Hematopoietic multipotent progenitor cell treated with erythropoietin and hydrocortisone succinate and interleukin-3 and kit ligand, for 4 days (in vitro differentiated cells): Measurements from ENCODE around the gene SRPK2.
"Not testable (repeated sequence)": the region's sequence is repeated elsewhere in the genome, so short reads cannot be mapped to it uniquely, and the experiment has no call there.

Experiments
- DNase-seq: peaks from one replicate; pipeline ENCODE4 v3.0.0-alpha.2; 2015

SRPK2 gene

DNA sequence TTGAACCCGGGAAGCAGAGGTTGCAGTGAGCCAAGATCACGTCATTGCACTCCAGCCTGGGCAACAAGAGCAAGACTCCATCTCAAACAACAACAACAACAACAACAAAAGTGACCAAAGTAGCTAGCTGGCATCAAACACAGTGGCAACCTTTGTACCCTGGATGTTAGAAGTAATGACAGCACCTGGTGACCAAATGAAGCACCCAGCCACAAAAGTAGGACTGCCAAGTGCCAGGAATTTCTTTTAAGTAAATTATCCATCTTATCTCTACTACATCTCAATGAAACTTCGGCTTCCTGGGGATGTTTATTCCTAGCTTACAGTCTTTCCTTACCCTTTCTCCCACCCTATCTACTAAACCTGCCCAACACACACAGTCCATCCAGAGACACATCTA is 18.8 kb downstream of the SRPK2 start:
- no peak for DNase-seq

DNA sequence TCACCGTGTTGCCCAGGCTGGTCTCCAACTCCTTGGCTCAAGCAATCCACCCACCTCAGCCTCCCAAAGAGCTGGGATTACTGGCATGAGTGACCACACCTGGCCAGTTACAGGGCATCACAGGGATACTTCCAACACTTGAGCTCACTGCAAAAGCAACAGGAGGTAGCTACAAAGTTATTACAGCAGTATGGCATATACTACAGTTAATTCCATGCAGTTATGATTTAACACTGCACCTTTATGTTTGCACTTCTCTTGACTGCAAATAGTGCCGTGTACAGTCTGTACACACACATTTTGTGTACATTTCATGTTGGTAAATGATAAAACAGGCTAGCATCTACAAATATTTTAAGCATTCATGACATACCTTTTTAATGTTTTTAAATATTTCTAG is 21.3 kb downstream of the SRPK2 start:
- no peak for DNase-seq

DNA sequence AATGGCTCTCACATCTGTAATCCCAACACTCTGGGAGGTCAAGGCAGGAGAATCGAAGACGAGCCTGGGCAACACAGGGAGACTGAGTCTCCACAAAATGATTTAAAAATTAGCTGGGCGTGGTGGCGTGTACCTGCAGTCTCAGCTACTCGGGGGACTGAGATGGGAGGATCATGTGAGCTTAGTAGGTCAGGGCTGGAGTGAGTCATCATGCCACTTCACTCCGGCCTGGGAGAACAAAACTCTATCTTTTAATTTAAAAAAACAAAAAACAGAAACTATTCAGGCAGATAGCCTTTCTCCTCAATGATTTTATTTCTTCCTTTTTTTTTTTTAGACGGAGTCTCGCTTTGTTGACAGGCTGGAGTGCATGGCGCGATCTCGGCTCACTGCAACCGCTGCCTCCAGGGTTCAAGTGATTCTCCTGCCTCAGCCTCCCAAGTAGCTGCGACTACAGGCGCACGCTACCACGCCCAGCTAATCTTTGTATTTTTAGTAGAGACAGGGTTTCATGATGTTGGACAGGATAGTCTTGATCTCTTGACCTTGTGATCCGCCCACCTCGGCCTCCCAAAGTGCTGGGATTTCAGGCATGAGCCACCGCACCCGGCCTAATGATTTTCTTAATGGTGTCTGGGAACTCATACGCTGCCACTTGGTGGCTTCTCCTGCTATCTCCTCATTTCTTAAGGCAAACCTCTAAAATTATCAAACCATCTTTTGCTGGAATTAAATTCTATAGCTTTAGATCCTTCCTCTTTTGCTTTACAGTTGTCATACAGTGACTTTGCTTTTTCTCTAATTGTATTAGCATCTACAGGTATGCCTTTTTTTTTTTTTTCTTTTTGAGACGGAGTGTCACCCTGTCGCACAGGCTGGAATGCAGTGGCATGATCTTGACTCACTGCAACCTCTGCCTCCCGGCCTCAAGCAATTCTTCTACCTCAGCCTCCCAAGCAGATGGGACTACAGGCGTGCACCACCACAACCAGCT is 22.9 kb downstream of the SRPK2 start:
- DNase-seq: peak; percentile 45

DNA sequence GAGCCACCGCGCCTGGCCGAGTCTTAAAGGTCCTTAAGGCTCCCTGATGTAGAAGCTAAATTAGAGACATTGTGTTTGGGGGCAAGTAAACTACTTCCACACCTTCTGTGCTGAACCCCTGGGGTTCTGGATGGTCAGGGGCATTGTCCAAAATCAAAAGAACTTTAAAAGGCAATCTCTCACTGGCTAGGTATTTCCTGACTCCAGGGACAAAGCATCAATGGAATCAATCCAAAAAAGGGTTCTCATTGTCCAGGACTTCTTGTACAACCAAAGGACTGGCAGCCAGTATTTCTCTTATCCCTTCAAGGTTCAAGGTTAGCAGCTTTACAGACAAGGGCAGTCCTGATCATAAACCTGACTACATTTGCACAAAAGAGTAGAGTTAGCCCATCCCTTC is 24.0 kb downstream of the SRPK2 start:
- no peak for DNase-seq

DNA sequence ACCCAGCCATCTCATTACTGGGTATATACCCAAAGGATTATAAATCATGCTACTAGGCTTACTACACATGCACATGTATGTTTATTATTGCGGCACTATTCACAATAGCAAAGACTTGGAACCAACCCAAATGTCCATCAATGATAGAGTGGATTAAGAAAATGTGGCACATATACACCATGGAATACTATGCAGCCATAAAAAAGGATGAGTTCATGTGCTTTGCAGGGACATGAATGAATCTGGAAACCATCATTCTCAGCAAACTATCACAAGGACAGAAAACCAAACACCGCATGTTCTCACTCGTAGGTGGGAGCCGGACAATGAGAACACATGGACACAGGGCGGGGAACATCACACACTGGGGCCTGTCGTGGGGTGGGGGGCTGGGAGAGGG is 25.1 kb downstream of the SRPK2 start:
- DNase-seq: not testable (repeated sequence)

DNA sequence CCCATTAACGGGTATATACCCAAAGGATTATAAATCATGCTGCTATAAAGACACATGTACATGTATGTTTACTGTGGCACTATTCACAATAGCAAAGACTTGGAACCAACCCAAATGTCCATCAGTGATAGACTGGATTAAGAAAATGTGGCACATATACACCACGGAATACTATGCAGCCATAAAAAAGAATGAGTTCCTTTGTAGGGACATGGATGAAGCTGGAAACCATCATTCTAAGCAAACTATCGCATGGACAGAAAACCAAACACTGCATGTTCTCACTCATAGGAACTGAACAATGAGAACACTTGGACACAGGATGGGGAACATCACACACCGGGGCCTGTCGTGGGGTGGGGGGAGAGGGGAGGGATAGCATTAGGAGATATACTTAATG is 26.0 kb downstream of the SRPK2 start:
- DNase-seq: not testable (repeated sequence)

DNA sequence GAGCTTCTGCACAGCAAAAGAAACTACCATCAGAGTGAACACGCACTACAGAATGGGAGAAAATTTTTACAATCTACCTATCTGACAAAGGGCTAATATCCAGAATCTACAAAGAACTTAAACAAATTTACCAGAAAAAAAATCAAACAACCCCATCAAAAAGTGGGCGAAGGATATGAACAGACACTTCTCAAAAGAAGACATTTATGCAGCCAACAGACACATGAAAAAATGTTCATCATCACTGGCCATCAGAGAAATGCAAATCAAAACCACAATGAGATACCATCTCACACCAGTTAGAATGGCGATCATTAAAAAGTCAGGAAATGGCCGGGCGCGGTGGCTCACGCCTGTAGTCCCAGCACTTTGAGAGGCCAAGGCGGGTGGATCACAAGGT is 26.7 kb downstream of the SRPK2 start:
- not testable (repeated sequence) for DNase-seq

DNA sequence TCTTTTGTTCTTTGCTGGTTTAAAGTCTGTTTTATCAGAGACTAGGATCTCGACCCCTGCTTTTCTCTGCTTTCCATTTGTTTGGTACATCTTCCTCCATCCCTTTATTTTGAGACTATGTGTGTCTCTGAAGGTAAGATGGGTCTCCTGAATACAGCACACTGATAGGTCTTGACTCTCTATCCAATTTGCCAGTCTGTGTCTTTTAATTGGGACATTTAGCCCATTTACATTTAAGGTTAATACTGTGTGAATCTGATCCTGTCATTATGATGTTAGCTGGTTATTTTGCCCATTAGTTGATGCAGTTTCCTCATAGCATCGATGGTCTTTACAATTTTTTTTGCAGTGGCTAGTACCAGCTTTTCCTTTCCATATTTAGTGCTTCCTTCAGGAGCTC is 28.6 kb downstream of the SRPK2 start:
- not testable (repeated sequence) for DNase-seq

DNA sequence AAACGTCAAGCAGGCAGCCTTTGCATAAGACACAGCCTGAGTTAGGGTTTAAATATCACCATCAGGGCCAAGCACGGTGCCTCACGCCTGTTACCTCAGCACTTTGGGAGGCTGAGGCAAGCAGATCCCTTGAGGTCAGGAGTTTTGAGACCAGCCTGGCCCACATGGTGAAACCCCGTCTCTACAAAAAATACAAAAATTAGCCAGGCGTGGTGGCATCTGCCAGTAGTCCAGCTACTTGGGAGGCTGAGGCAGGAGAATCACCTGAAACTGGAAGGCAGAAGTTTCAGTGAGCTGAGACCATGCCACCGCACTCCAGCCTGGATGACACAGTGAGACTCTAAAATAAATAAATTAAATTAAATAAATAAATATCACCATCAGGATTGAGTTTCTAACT is 33.0 kb downstream of the SRPK2 start:
- DNase-seq: no peak

DNA sequence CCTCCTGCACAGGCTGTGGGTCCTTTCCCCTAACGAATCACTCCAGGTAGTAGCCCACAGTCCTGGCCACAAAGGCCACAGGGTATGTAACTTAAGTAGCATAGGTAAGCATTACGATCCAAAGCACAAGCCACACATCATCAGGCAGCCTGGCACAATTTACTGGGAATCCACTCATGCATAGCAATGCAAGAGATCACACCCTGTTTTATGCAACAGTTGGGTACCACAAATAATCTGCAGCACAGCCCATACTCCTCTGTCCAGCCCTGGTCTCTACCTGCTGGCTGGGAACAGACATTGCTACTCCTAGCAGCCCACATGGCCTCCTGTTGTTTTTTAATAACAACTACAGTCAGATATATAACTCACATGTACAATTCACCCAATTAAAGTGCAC is 34.3 kb downstream of the SRPK2 start:
- DNase-seq: no peak

DNA sequence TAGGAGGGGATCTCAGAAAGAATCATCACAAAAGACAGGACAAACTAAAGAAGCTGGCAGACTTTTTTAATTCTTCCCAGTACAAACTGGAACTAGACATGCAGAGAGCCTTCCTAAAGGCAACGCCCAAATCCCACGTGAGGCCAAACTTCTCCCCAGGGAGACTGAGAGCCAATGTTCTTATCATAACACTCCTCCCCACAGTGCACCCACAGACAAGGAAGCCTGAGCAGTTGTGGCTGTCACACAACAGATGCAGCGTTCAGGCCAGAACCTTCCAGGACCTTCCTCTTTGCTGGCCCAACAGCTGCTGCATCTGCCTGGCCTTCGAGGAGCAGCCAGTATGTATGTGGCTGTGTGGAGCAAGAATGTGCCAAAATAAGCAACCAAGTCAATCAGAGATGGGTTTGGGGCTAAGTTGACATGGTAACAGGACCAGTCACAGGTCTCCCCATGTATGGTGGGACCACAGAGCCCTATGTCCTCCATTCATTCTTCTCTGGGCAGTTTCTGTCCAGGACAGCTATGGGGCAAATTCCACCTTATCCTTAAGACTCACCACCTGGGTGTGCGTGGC is 34.9 kb downstream of the SRPK2 start:
- peak; percentile 87 for DNase-seq

DNA sequence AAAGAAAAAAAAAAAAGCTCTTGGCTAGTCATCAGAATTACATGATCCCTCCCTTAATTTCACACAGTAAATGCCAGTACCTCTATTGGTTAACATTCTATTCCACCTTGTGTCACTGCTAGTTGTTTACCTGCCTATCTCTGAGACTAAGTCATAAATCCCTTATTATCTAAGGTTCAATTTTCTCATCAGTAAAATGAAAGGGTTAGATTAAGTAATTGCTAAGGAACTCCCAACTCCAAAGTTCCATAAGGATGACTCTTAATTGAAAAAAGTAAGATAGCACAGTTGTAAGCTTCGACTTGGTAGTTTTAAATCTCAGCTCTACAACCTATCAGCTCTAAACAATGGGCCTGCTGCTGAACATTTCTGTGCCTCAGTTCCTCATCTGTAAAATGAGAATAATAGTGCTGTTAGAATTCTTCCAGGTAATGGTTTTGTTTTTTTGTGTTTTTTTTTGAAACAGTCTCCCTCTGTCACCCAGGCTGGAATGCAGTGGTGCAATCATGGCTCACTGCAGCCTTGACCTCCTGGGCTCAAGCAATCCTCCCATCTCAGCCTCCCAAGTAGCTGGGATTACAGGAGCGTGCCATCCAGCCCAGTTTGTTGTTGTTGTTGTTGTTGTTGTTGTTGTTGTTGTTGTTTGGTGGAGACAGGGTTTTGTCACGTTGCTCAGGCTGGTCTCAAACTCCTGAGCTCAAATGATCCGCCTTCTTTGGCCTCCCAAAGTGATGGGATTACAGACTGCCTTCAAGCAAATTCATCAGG is 35.6 kb downstream of the SRPK2 start:
- no peak for DNase-seq

DNA sequence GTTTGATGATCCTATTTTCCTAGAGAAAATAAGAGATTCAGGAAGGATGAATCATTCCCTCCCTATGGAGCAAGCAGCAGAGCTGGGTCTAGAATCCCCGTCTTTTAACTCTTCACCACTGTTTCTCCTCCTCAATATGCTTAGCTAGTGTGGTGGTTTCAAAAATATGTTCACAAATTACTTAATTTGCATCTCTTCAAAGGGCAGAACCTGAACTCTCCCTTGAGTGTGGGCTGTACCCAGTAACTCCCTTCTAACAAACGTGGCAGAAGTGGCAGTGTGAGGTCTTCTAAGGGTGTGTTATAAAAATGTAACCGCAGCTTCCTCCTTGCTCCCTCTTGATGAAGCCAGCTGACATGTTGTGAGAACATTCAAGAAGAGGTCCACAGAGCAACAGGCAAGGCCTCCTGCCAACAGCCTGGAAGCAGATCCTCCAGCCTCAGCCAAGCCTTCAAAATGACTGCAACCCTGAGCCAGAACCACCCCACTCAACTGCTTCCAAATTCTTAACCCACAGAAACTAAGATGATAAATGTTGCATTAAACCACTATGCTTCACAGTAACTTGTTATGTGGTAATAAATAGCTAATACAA is 36.6 kb downstream of the SRPK2 start:
- peak; percentile 97 for DNase-seq

DNA sequence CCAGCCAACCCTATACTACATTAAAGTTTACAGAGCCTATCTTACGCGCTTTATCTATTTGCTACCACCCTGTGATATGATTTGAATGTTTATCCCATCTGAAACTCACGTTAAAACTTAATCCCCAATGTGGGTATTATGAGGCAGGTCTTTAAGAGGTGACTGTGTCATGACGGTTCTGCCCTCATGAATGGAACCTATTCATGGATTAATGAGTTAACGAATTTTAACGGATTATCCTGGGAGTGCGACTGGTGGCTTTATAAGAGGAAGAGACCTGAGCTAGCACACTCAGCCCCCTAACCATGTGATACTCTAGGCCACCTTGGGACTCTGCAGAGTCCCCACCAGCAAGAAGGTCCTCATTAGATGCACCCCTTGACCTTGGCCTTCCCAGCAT is 37.8 kb downstream of the SRPK2 start:
- no peak for DNase-seq

DNA sequence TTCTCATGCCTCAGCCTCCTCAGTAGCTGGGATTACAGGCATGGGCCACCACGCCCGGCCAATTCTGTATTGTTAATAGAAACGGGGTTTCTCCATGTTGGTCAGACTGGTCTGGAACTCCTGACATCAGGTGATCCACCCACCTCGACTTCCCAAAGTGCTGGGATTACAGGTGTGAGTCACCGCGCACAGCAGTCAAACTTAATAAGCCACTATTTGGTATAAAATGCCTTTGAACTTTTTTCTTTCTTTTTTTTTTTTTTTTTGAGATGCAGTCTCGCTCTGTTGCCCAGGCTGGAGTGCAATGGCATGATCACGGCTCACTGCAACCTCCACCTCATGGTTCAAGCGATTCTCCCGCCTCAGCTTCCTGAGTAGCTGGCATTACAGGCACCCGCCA is 40.5 kb downstream of the SRPK2 start:
- DNase-seq: not testable (repeated sequence)

DNA sequence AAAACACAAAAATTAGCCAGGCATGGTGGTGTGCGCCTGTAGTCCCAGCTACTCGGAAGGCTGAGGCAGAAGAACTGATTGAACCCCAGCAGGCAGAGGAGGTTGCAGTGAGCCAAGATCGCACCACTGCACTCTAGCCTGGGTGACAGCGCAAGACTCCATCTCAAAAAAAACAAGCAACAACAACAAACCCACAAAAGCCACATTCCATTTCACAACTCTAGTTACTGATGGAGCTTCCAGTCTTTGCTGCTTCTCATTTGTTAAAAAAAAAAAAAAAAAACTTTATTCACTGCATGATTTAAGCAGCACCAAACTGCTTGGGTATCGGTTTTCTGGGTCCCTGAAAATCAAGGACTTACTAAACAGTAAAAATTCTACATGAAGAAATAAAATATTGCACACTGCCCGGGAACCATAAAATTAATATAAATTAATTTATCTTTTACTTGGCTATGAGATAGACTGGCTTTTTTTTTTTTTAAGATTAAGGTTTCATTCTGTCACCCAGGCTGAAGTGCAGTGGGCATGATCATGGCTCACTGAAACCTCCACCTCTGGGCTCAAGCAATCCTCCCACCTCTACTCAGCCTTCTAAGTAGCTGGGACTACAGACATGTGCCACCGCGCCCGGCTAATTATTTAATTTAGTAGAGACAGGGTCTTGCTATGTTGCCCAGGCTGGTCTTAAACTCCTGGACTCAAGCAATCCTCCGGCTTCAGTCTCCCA is 42.0 kb downstream of the SRPK2 start:
- peak; percentile 79 for DNase-seq

DNA sequence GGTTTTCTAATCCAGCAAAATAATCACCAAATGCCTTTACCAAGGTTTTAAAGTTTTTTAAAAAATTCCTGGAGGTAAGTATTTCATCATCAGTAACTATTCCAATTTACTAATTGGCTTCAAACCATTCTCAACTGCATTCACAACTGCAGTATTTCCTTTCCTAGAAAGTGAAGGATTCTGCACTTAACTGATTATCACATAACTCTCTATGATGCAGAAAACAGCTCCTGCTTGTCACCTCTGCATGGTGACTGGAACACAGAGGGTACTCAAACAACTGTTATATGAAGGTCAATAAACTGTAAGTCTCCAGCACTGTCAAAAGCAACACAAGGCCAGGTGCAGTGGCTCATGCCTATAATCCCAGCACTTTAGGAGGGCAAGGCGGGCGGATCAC is 42.6 kb downstream of the SRPK2 start:
- no peak for DNase-seq

DNA sequence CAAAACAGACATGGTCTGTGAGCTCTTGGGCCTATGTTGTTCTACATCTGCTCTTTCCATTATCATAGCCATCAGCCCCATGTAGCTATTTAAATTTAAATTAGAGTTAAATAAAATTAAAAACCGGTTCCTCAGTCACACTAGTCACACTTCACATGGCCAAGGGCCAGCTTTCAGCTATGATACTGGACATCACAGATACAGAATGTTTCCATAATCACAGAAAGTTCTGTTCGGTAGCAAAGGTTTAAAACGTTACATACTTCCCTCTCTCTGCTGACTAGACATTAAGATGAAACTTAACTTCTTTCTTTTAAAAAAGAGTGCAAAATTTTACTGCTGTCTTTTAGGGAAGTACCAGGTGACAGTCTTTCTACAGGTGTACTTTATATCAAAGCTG is 43.0 kb downstream of the SRPK2 start:
- DNase-seq: peak; percentile 34

DNA sequence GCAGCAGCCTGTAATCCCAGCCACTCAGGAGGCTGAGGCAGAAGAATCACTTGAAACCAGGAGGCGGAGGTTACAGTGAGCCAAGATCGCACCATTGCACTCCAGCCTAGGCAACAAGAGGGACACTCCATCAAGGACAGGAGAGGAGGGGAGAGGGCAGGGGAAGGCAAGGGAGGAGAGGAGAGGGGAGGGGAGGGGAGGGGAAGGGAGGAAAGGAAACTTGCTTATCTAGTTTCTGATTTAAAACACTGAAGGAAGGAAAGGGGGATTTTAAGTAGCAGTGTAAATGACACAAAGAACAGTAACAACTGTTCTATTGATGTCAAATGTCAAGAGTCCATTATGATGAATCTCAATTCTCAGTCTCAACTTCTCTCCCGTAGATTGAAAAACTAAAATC is 43.7 kb downstream of the SRPK2 start:
- DNase-seq: no peak

DNA sequence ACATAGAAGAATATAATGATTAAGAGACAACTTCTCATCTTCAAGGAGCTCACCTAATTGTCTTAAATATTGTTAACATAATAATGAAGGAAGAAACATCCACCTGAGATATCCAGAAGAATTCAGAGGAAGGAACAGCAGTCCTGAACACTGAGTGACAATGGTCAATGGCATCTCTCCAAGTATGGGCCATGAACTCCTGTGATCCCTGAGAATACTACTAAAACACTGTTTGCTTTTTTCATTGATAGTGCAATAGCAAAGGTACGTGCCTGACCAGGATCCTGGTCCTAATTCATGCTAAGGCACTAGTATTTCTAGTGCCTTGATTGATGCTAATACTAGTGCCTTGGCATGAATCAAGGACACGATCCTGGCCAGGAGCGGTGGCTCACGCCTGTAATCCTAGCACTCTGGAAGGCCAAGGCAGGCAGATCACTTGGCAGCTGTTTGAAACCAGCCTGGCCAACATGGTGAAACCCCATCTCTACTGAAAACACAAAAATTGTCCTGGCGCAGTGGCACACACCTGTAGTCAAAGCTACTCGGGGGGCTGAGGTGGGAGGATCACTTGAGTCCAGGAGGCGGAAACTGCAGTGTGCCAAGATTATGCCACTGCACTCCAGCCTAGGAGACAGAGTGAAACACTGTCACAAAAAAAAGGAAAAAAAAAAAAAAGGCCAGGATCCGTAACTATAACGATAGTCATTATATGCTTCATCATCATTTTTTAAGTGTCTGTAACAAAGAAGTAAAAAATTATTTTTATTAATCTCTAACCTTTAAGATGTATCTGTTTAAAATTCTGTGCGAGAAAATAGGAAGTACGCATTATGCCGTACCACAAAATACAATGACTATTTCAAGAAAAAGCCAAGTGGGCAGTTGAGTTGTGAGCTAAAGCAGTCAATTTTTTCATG is 49.1 kb downstream of the SRPK2 start:
- no peak for DNase-seq

DNA sequence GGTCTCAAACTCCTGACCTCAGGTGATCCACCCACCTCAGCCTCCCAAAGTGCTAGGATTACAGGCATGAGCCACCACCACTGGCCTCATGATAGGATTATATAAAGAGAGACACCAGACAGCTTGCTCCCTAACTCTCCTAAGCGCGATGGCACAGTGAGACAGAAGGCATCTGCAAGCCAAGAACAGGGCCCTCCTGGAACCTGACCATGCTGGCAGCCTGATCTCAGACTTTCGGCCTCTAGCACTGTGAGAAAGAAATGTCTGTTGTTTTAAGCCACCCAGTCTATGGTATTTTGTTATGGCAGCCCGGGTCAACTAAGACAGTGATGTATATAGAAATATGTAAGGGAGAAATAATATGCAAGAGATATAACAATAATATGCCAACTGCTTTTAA is 51.2 kb downstream of the SRPK2 start:
- DNase-seq: no peak
